ENCODE measurements around the gene PCNX2. TPM values are rescaled to one million over a fixed set of nuclear protein-coding genes. Genes with fewer than 3 reads are reported as not detected.

PCNX2 gene
- total RNA-seq, 1 experiment from 2014 or later = 18.6 TPM

GRCh38 chr1:232998646-232999045, 296.9 kb downstream of the PCNX2 start:
- no peaks in the 10 kb centered on the region for H3F3A ChIP-seq (ENCODE audit: insufficient read depth, low read depth)
- POLR2A ChIA-PET (ENCODE audit: unreplicated experiment) = no interaction called here

GRCh38 chr1:232998138-232998537, 297.4 kb downstream of the PCNX2 start:
- no TSS peak for BruUV-seq (replicated peaks)
- 0 out of 2 replicates have a peak, but pooled peaks cover 4% of the 10 kb centered on the region for H3K36me3 ChIP-seq (ENCODE audit: low read depth)
- no peak overlapping the region for H2AFZ ChIP-seq
- no peaks in the 10 kb centered on the region for H3K4me1 ChIP-seq (replicated peaks; ENCODE audit: insufficient read depth)
- H4K20me1 ChIP-seq (ENCODE audit: insufficient read depth) = no peaks in the 10 kb centered on the region
- no peak overlapping the region for H3K4me2 ChIP-seq
- intact Hi-C loops (cut with micrococcal nuclease; ENCODE audit: unreplicated experiment) = no loop called here
- no peaks in the 10 kb centered on the region for H3K79me2 ChIP-seq (ENCODE audit: low read depth)
- CTCF ChIA-PET = no interaction called here
- H3K27ac ChIP-seq = no peak overlapping the region
- no peaks in the 10 kb centered on the region for H3K9me2 ChIP-seq (ENCODE audit: insufficient read depth)
- H3K9me3 ChIP-seq (ENCODE audit: insufficient read depth, low read depth) = no peaks in the 10 kb centered on the region
- TF ChIP-seq EZH2 (IDR thresholded peaks at IDR 0.05; ENCODE audit: low read depth) = no peak
- no peak for TF ChIP-seq CTCF (conservative IDR thresholded peaks at IDR 0.05)
- POLR2A ChIA-PET (ENCODE audit: unreplicated experiment) = no interaction called here
- H3K4me3 ChIP-seq = no peak overlapping the region
- no peaks in the 10 kb centered on the region for H3K27me3 ChIP-seq (ENCODE audit: insufficient read depth, low read depth)
- no peaks in the 10 kb centered on the region for H3F3A ChIP-seq (ENCODE audit: insufficient read depth, low read depth)
- no peak for DNase-seq

More at GRCh38 chr1:232998646-232999045, 296.9 kb downstream of the PCNX2 start:
- no peaks in the 10 kb centered on the region for H3K36me3 ChIP-seq (ENCODE audit: low read depth)
- no peak overlapping the region for H2AFZ ChIP-seq
- H3K9me3 ChIP-seq (ENCODE audit: insufficient read depth, low read depth) = no peaks in the 10 kb centered on the region
- H3K4me2 ChIP-seq = no peak overlapping the region
- H3K27ac ChIP-seq = no peak overlapping the region
- H3K4me3 ChIP-seq = no peak overlapping the region
- no peaks in the 10 kb centered on the region for H3K27me3 ChIP-seq (ENCODE audit: insufficient read depth, low read depth)
- no TSS peak for BruUV-seq (replicated peaks)
- CTCF ChIA-PET = no interaction called here
- intact Hi-C loops (cut with micrococcal nuclease; ENCODE audit: unreplicated experiment) = no loop called here
- H3K4me1 ChIP-seq (replicated peaks; ENCODE audit: insufficient read depth) = no peaks in the 10 kb centered on the region
- no peaks in the 10 kb centered on the region for H4K20me1 ChIP-seq (ENCODE audit: insufficient read depth)
- no peaks in the 10 kb centered on the region for H3K9me2 ChIP-seq (ENCODE audit: insufficient read depth)
- TF ChIP-seq EZH2 (IDR thresholded peaks at IDR 0.05; ENCODE audit: low read depth) (no peak), CTCF (conservative IDR thresholded peaks at IDR 0.05) (no peak)
- no peak for DNase-seq
- H3K79me2 ChIP-seq (ENCODE audit: low read depth) = no peaks in the 10 kb centered on the region

GRCh38 chr1:232996143-232996542, 299.4 kb downstream of the PCNX2 start:
- DNase-seq = no peak
- no TSS peak for BruUV-seq (replicated peaks)
- Histone ChIP-seq H3K4me3 (no peak overlapping the region), H3K27ac (no peak overlapping the region), H3K27me3 (ENCODE audit: insufficient read depth, low read depth) (no peaks in the 10 kb centered on the region), H3K36me3 (ENCODE audit: low read depth) (0 out of 2 replicates have a peak, but pooled peaks cover 5% of the 10 kb centered on the region), H3K4me1 (replicated peaks; ENCODE audit: insufficient read depth) (no peaks in the 10 kb centered on the region), H4K20me1 (ENCODE audit: insufficient read depth) (no peaks in the 10 kb centered on the region), H3K9me3 (ENCODE audit: insufficient read depth, low read depth) (no peaks in the 10 kb centered on the region), H3K79me2 (ENCODE audit: low read depth) (no peaks in the 10 kb centered on the region), H3K4me2 (no peak overlapping the region), H2AFZ (no peak overlapping the region), H3F3A (ENCODE audit: insufficient read depth, low read depth) (no peaks in the 10 kb centered on the region), H3K9me2 (ENCODE audit: insufficient read depth) (no peaks in the 10 kb centered on the region)
- intact Hi-C loops (cut with micrococcal nuclease; ENCODE audit: unreplicated experiment) = no loop called here
- TF ChIP-seq CTCF (conservative IDR thresholded peaks at IDR 0.05) (no peak), EZH2 (IDR thresholded peaks at IDR 0.05; ENCODE audit: low read depth) (no peak)
- CTCF ChIA-PET = no interaction called here
- POLR2A ChIA-PET (ENCODE audit: unreplicated experiment) = no interaction called here

All from PC-9 (cell line).